H9 (cell line): Measurements from ENCODE around the gene IRX2. TPM values are rescaled to one million over a fixed set of nuclear protein-coding genes. Genes with fewer than 3 reads are reported as not detected.

Experiments used
- DNase-seq: peaks from one replicate; pipeline ENCODE4 v3.0.0-alpha.2; 2017
- H2AFZ ChIP-seq: one replicate; pipeline ENCODE4 v1.6.1; 2013; ENCODE audit warnings: mild to moderate bottlenecking, low read length, control low read depth, moderate library complexity
- H2AK5ac ChIP-seq: 2 replicates; pipeline ENCODE4 v1.6.1; 2013; ENCODE audit warnings: low read length, control low read depth, mixed read lengths; ENCODE audit not compliant: insufficient read length
- H2BK120ac ChIP-seq: one replicate; pipeline ENCODE4 v1.6.1; 2013; ENCODE audit warnings: low read depth, mild to moderate bottlenecking, low read length, control low read depth, inconsistent platforms; ENCODE audit not compliant: poor library complexity, severe bottlenecking
- H2BK12ac ChIP-seq: 2 replicates; pipeline ENCODE4 v1.6.1; 2013; ENCODE audit warnings: low read length, control low read depth, mixed read lengths, low read depth; ENCODE audit not compliant: insufficient read length
- H2BK15ac ChIP-seq: 2 replicates; pipeline ENCODE4 v1.6.1; 2013; ENCODE audit warnings: low read depth, low read length, control low read depth
- H2BK20ac ChIP-seq: one replicate; pipeline ENCODE4 v1.6.1; 2013; ENCODE audit warnings: low read depth, mild to moderate bottlenecking, low read length, control low read depth, inconsistent platforms; ENCODE audit not compliant: poor library complexity, severe bottlenecking
- H2BK5ac ChIP-seq: 2 replicates; pipeline ENCODE4 v1.6.1; 2013; ENCODE audit warnings: low read length, control low read depth, mixed read lengths; ENCODE audit not compliant: insufficient read length
- H3K14ac ChIP-seq: 2 replicates; pipeline ENCODE4 v1.6.1; 2013; ENCODE audit warnings: low read length, control low read depth; ENCODE audit not compliant: insufficient read depth
- H3K18ac ChIP-seq: 2 replicates; pipeline ENCODE4 v1.6.1; 2013; ENCODE audit warnings: low read depth, mild to moderate bottlenecking, mixed read lengths, low read length, control low read depth; ENCODE audit not compliant: insufficient read length
- H3K23ac ChIP-seq: 2 replicates; pipeline ENCODE4 v1.6.1; 2013; ENCODE audit warnings: low read length, control low read depth, mixed read lengths, low read depth; ENCODE audit not compliant: insufficient read length
- H3K23me2 ChIP-seq: 2 replicates; pipeline ENCODE4 v1.6.1; 2013; ENCODE audit warnings: low read depth, mild to moderate bottlenecking, mixed read lengths, low read length, control low read depth; ENCODE audit not compliant: insufficient read length, poor library complexity, severe bottlenecking
- H3K27ac ChIP-seq: 2 replicates; pipeline ENCODE4 v1.5.1; 2013; ENCODE audit warnings: low read length, control low read depth, mixed read lengths, low read depth; ENCODE audit not compliant: insufficient read length
- H3K27me3 ChIP-seq: 2 replicates; pipeline ENCODE4 v1.6.1; 2013; ENCODE audit warnings: low read length, control low read depth, inconsistent platforms; ENCODE audit not compliant: insufficient read depth
- H3K4ac ChIP-seq: 2 replicates; pipeline ENCODE4 v1.6.1; 2013; ENCODE audit warnings: low read depth, mild to moderate bottlenecking, control low read depth, inconsistent platforms, low read length, moderate library complexity
- H3K4me1 ChIP-seq: 2 replicates; pipeline ENCODE4 v1.6.1; 2013; ENCODE audit warnings: low read length, control low read depth, inconsistent platforms; ENCODE audit not compliant: insufficient read depth
- H3K4me2 ChIP-seq: 2 replicates; pipeline ENCODE4 v1.6.1; 2013; ENCODE audit warnings: low read length, control low read depth, mixed read lengths; ENCODE audit not compliant: insufficient read length, insufficient read depth
- H3K56ac ChIP-seq: 2 replicates; pipeline ENCODE4 v1.6.1; 2013; ENCODE audit warnings: low read depth, mild to moderate bottlenecking, mixed read lengths, low read length, control low read depth; ENCODE audit not compliant: insufficient read length
- H3K79me1 ChIP-seq: 2 replicates; pipeline ENCODE4 v1.6.1; 2013; ENCODE audit warnings: low read depth, mild to moderate bottlenecking, moderate library complexity, low read length, control low read depth, inconsistent platforms; ENCODE audit not compliant: insufficient read depth, poor library complexity, severe bottlenecking
- H3K79me2 ChIP-seq: 2 replicates; pipeline ENCODE4 v1.6.1; 2013; ENCODE audit warnings: low read length, control low read depth, inconsistent platforms; ENCODE audit not compliant: insufficient read depth
- H3K9ac ChIP-seq: 2 replicates; pipeline ENCODE4 v1.6.1; 2013; ENCODE audit warnings: low read length, control low read depth, mixed read lengths; ENCODE audit not compliant: insufficient read length; ENCODE audit errors: extremely low read depth
- H3K9me3 ChIP-seq: one replicate; pipeline ENCODE4 v1.6.1; 2013; ENCODE audit warnings: low read depth, low read length, inconsistent platforms; ENCODE audit not compliant: control insufficient read depth
- H3T11ph ChIP-seq: one replicate; pipeline ENCODE4 v1.6.1; 2013; ENCODE audit warnings: mild to moderate bottlenecking, low read length, control low read depth, inconsistent platforms
- H4K20me1 ChIP-seq: one replicate; pipeline ENCODE4 v1.6.1; 2013; ENCODE audit not compliant: control insufficient read depth, insufficient read length, insufficient read depth
- H4K5ac ChIP-seq: 2 replicates; pipeline ENCODE4 v1.6.1; 2013; ENCODE audit warnings: low read depth, mild to moderate bottlenecking, mixed read lengths, low read length, control low read depth; ENCODE audit not compliant: insufficient read length
- H4K8ac ChIP-seq: replicated peaks from 2 replicates; pipeline ENCODE4 v1.6.1; 2013; ENCODE audit warnings: low read length, control low read depth, mixed read lengths, low read depth; ENCODE audit not compliant: insufficient read length
- H4K91ac ChIP-seq: 2 replicates; pipeline ENCODE4 v1.6.1; 2013; ENCODE audit warnings: low read depth, mild to moderate bottlenecking, moderate library complexity, mixed read lengths, low read length, control low read depth; ENCODE audit not compliant: insufficient read length
- H3K27ac Mint-ChIP-seq, 3 experiments: 2 replicates in 2 of 3; 3 replicates in 1 of 3; pipeline ENCODE4 v1.8.0; 2020 to 2021; ENCODE audit warnings: mixed read lengths in 3 of 3, mild to moderate bottlenecking in 1 of 3, moderate library complexity in 1 of 3
- H3K27me3 Mint-ChIP-seq: 2 replicates; pipeline ENCODE4 v1.8.0; 2021; ENCODE audit warnings: low read depth, mild to moderate bottlenecking, moderate library complexity, mixed read lengths
- H3K36me3 Mint-ChIP-seq, 3 experiments: 2 replicates in 2 of 3; 3 replicates in 1 of 3; pipeline ENCODE4 v1.8.0; 2020 to 2021; ENCODE audit warnings: low read depth in 3 of 3, mixed read lengths in 3 of 3; ENCODE audit not compliant: insufficient read depth in 1 of 3
- H3K4me1 Mint-ChIP-seq, 2 experiments: 2 replicates each; pipeline ENCODE4 v1.8.0; 2020; ENCODE audit warnings: mixed read lengths in 2 of 2
- H3K4me3 Mint-ChIP-seq, 2 experiments: 2 replicates in 1 of 2; 3 replicates in 1 of 2; pipeline ENCODE4 v1.8.0; 2020 to 2021; ENCODE audit warnings: mild to moderate bottlenecking in 2 of 2, mixed read lengths in 2 of 2, moderate library complexity in 1 of 2
- H3K9me3 Mint-ChIP-seq, 2 experiments: 2 replicates in 1 of 2; 3 replicates in 1 of 2; pipeline ENCODE4 v1.8.0; 2020; ENCODE audit warnings: mild to moderate bottlenecking in 2 of 2, mixed read lengths in 2 of 2, moderate library complexity in 1 of 2
- WGBS: extraction: QIAGEN DNeasy Blood & Tissue Kit; methylation state at CpG from one replicate; pipeline ENCODE4 v1.1.7; 2013; ENCODE audit warnings: missing lambda C conversion rate, low lambda C conversion rate, mixed read lengths; ENCODE audit not compliant: insufficient read length; ENCODE audit errors: extremely low coverage; 5-methylcytosine and 5-hydroxymethylcytosine counted together
- total RNA-seq: library from RNA; stranded (reverse); gene quantifications from 2 replicates; pipeline ENCODE4 v1.2.1, GENCODE V29; 2021
- TF ChIP-seq, protein P1 (sequence below): fragments of 200-600 bp; sonication (generic); conservative IDR thresholded peaks from 3 replicates; pipeline ENCODE4 v1.8.0; 2021; ENCODE audit warnings: antibody characterized with exemption, mild to moderate bottlenecking

Gene IRX2
- total RNA-seq, 1 experiment from 2014 or later, result 91.6 TPM

- Histone ChIP-seq H3K4me1 (no peaks in the 10 kb centered on the region), H2AK5ac (no peak overlapping the region), H4K91ac (no peak overlapping the region), H3K4me2 (no peak overlapping the region), H3K56ac (no peak overlapping the region), H3K23ac (no peak overlapping the region), H3K18ac (no peak overlapping the region), H3K23me2 (no peaks in the 10 kb centered on the region), H2AFZ (no peak overlapping the region), H2BK12ac (no peak overlapping the region), H3K9me3 (no peaks in the 10 kb centered on the region), H3K27ac (no peak overlapping the region), H4K8ac (no peak overlapping the region), H3K27me3 (no peaks in the 10 kb centered on the region), H3K4ac (no peak overlapping the region), H3K9ac (no peak overlapping the region), H3T11ph (no peak overlapping the region), H2BK5ac (no peak overlapping the region), H4K20me1 (no peaks in the 10 kb centered on the region), H4K5ac (no peak overlapping the region), H2BK20ac (no peak overlapping the region), H2BK15ac (no peak overlapping the region), H2BK120ac (no peak overlapping the region), H3K14ac (no peak overlapping the region), H3K79me1 (no peaks in the 10 kb centered on the region), H3K79me2 (no peaks in the 10 kb centered on the region)
- H3K27me3 Mint-ChIP-seq, result peaks cover 5% of the 10 kb centered on the region
- TF ChIP-seq, protein P1, sequence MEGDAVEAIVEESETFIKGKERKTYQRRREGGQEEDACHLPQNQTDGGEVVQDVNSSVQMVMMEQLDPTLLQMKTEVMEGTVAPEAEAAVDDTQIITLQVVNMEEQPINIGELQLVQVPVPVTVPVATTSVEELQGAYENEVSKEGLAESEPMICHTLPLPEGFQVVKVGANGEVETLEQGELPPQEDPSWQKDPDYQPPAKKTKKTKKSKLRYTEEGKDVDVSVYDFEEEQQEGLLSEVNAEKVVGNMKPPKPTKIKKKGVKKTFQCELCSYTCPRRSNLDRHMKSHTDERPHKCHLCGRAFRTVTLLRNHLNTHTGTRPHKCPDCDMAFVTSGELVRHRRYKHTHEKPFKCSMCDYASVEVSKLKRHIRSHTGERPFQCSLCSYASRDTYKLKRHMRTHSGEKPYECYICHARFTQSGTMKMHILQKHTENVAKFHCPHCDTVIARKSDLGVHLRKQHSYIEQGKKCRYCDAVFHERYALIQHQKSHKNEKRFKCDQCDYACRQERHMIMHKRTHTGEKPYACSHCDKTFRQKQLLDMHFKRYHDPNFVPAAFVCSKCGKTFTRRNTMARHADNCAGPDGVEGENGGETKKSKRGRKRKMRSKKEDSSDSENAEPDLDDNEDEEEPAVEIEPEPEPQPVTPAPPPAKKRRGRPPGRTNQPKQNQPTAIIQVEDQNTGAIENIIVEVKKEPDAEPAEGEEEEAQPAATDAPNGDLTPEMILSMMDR, result no peak
- H3K9me3 Mint-ChIP-seq, result no peaks in the 10 kb centered on the region
- WGBS, result no CpG with 5 or more reads among the region's 6 CpGs
- peaks cover 0 to 1% (median 0%) of the 10 kb centered on the region in 3 experiments; a peak in 1 of 7 replicates for H3K36me3 Mint-ChIP-seq
- DNase-seq, result no peak
- no peak overlapping the region for H3K4me3 Mint-ChIP-seq
- H3K27ac Mint-ChIP-seq, result no peak overlapping the region
- peaks cover 6 to 12% of the 10 kb centered on the region in 2 experiments for H3K4me1 Mint-ChIP-seq
Measured at GRCh38 chr5:2773327-2773726, 21.9 kb upstream of the IRX2 start.
